MV-4-11 (cell line): ENCODE results near the gene SLC7A9.
A peak's percentile ranks its signal among the peaks of the same experiment; 100 is the strongest.
"Not testable (repeated sequence)": the region's sequence is repeated elsewhere in the genome, so short reads cannot be mapped to it uniquely, and the experiment has no call there.

ENCODE experiments used
- DNase-seq: peaks from one replicate; lab custom pipeline; 2025; lab: John Stamatoyannopoulos, UW

SLC7A9 gene

DNA sequence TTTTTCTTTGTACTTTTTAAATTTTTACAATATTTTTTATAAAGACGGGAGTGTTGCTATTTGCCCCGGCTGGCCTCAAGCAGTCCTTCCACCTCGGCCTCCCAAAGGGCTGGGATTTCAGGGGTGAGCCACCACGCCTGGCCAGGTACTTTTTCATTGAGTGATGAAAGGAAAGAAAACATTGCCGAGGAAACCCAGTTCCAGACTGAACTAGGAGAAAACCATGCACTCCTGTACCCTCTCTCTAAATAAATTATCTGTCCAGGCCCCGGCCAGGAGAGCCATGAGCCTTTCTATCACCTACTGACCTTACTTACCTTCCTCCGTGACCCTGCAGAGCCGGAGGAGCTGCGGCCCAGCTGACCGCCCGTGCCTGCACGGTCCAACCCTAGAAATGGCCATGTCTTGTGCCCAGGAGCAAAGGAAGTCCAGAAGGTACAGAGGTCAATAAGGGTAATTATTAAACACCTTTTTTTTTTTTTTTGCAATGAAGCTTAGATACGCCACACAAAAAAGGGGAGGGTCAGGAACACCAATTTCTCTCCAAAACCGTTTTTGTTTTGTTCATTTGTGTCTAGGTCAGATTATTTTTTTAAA is at the start of gene SLC7A9:
SLC7A9 (minus strand) TSS at position 399 of the 597 bp plus-strand sequence. CDS start 1,233 bp downstream, outside the sequence.
- DNase-seq: no peak

DNA sequence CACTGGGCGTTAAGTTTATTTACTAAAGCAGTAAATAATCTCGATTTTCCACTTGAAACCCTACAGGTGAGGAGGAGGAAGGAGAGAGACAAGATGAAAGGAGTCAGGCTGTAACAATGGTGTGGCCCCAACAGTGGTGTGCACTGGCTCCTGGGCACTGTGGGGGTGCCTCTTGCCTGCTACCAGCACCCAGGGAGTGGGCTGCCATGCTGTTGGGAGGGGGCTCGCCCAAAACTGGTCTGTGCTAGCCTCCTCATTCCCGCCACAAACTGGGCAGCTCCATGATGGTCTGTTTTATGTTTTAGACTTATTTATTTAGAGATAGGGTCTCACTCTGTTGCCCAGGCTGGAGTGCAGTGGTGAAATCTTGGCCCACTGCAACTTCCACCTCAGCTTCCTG is 49.8 kb upstream of the SLC7A9 start:
- DNase-seq: no peak

DNA sequence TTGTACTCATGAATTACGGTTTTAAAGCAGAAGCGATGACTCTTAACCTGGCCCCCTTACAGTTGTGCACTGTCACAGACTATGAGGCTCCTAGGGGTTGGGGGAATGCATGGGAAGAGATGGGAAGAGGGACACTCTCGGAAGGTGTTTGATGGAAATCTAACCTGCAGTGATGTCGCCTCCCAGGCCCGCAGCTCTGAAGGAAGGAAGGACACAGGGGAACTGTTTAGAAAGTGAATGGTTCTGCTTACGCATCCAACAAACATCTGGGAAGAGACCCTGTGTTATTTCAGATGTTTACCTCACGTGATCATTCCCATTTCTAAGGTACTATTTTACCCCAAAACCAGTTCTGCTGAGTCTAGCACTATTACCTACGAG is 48.0 kb upstream of the SLC7A9 start:
- DNase-seq: no peak

DNA sequence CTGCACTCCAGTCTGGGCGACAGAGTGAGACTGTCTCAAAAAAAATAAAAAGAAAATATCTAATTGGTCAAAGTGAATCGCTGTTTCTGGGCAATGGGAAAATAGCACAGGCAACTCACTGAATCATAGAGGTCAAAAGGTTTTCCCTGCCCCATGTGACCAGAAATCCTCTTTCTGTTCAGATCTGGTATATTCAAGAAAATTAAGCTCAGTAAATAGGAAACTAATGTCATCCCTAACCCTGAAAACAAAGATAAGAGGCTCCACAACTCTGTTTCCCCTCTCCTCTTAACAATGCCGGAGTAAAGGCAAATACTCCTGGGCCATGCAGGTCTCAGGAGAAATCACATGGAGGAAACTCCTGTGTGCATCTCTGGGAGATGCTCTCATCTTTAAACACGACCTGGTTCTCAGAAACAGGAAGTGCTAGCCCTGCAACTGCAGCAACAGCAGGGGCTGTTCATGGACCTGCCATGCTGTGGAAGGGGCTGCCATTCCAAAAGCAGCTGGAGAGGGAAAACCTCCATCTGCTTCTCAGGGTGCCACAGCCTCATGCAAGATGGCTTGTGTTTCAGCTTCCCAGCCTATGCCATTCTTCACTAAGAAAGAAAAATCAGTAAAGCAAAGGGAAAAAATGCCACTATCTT is 47.5 kb upstream of the SLC7A9 start:
- DNase-seq: peak; percentile 47

DNA sequence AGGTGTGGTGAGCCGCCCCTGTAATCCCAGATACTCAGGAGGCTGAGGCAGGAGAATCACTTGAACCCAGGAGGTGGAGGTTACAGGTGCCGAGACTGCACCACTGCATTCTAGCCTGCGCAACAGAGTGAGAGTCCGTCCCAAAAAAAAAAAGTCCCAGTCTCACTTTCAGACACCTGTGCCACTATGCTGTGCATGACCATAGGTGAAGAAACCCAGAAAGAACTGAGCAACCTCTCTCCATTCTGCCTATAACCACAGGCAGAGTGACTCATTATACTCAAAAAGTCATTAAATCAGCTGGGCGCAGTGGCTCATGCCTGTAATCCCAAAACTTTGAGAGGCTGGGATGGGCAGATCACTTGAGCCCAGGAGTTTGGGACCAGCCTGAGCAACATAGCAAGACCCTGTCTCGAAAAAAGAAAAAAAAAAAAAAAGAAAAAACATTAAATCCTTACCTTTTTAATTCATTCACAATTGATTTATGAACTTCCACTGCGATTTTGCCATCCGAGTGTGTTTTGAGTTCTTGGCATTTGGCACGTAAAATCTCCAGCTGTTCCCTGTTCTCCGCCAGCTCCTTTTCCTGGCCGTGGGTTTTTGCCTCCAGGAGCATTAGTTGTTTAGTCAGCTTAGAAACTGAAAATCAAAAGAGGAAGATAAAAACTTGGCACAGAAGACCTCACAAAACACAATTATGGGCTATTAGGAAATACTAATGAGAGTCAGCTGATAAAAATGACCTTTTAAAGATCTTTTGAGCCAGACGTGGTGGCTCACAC is 45.5 kb upstream of the SLC7A9 start:
- no peak for DNase-seq

DNA sequence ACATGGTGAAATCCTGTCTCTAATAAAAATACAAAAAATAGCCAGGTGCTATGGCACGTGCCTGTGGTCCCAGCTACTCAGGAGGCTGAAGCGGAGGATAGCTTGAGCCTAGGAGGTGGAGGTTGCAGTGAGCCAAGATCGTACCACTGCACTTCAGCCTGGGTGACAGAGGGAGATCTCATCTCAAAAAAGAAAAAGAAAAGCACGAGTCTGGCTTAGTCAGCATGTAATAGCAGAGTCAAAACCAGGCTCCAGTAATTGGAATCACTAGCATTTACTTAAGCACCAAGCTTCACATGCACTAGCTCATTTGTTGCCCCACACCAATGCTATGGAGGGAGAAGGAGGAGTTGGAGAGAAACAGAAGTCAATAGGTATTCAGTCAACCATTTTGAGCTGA is 41.9 kb upstream of the SLC7A9 start:
- DNase-seq: no peak

DNA sequence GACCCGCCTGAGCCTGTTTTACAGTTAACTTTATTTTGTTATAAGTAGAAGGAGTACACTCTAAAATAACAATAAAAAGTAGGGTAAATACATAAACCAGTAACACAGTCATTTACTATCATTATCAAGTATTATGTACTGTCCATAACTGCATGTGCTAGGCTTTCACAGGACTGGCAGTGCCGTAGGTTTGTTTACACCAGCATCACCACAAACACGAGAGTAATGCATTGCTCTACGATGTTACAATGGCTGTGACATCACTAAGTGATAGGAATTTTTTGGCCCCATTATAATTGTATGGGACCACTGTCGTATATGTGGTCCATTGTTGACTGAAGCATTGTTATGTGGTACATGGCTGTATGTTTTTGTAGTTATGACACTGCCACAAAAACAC is 41.3 kb upstream of the SLC7A9 start:
- no peak for DNase-seq

DNA sequence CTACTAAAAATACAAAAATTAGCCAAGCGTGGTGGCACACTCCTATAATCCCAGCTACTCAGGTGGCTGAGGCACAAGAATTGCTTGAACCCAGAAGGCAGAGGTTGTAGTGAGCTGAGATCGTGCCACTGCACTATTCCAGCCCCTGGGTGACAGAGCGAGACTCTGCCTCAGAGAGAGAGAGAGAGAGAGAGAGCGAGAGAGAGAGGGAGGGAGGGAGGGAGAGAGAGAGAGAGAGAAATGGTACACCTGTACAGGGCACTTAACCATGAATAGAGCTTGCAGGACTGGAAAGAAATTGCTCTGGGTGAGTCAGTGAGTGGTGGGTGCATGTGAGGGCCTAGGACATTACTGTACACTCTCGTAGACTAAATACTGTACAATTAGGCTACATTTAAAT is 40.5 kb upstream of the SLC7A9 start:
- DNase-seq: no peak

DNA sequence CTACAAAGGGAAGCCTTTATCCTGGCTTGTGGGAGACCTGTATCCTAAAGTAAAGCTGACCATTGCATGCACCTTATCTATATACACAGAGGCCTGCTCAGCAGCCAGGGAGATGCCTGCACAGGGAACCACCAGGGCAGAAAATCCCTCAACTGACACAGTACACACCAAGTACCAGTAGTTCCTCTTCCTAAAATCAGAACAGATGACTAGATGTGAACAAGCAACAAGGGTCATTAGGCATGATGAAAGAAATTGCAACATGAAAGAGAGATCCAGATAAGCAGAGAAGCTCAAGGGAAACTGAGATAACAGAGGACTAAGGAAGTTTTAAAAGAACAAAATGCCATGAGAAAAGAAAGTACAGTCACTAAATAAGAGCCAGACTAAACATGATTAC is 39.7 kb upstream of the SLC7A9 start:
- DNase-seq: peak; percentile 41

DNA sequence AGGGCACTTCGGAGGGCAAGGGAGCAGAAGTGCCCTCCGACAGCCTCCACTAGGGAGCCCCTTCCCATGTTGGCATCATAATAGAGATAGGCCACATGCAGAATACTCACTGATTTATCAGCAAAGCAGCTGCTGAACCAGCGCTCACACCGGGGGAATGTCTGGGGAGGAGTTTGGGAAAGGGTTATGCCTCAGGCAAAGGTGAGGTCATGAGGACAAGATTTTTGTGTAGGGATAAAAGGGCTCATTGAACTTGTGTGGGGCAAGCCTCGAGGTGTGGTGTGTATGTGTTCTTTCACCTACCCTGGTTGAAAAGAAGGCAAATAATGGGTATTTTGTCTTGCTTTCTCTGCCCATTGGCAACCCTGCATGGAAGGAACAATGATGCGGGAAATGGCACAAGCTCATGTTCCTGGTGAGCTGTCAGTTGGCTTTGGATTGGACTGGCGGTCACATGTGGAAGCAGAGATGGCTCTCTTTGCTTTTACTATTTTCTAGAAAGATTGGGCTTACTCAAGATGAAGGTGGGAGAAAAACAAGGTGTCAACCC is 39.1 kb upstream of the SLC7A9 start:
- DNase-seq: no peak

DNA sequence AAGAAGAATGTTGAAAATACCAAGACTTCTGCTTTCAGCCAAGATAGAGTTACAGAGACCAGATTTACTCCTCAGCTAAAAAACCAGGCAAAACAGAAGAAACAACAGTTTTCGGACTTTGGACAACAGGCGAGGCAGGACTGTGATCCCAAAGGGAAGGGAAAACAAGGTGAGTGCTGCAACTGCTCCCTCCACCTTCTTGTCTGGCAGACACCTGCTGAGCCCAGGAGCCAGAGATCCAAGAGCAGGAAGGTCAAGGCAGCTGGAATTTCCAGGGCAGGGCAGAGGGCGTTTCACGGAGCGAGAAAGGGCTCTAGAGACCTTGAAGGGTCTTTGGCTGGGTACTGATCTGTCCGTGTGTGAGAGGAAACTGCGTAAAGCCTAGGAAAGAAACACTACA is 32.9 kb upstream of the SLC7A9 start:
- no peak for DNase-seq

DNA sequence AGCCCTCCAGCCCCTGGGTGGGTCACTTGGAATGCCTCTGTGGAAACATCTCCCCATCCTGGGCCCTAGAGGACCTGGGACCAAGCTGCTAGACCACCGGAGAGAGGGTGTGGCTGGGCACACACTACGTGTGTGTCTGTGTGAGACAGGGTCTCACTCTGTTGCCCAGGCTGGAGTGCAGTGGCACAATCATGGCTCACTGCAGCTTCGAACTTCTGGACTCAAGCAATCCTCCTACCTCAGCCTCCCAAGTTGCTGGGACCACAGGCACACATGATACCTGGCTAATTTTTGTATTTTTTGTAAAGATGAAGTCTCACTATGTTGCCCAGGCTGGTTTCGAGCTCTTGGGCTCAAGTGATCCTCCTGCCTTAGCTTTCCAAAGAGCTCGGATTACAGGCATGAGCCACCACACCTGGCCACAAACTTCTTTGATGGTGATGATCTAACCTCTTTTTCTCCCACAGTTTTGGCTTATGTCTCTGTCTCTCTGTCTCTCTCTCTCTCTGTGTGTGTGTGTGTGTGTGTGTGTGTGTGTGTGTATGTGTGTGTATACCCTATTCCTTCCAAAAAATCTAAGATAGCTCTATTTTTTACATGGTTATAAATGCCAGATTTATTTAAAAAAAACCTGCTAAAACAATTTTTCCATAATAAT is 32.1 kb upstream of the SLC7A9 start:
- DNase-seq: no peak

DNA sequence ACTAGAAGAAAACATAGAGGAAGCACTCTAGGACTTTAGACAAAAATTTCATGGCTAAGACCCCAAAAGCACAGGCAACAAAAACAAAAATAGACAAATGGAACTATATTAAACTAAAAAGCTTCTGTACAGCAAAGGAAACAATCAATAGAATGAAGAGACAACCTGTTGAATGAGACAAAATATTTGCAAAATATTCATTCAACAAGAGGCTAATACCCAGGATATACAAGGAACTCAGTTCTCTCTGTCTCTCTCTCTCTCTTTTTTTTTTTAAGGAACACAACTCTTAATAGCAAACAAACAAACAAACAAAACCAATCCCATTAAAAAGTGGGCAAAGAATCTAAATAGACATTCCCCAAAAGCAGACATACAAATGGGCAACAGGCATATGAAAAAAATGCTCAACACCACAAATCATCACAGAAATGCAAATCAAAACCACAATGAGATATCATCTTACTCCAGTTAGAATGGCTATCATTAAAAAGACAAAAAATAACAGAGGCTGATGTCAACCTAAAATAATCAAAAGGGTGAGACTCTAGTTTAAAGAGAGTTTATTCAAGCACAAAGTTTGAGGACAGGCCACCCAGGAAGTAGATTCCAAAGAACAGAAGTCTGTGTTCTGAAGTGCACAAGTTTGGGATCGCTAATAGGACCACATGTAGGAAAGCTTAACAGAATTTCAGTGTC is 27.1 kb upstream of the SLC7A9 start:
- no peak for DNase-seq

DNA sequence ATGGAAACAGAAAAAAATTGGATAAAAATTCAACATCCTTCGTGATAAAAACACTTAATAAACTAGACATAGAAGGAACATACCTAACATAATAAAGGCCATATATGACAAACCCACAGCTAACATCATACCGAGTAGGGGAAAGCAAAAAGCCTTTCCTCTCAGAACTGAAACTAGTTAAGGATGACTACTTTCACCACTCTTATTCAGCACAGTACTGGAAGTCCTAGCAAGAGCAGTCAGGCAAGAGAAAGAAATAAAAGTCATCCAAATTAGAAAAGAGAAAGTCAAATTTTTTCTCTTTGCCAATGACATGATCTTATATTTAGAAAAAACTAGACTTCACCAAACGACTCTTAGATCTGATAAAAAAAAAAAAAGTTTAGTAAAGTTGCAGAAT is 25.8 kb upstream of the SLC7A9 start:
- no peak for DNase-seq

DNA sequence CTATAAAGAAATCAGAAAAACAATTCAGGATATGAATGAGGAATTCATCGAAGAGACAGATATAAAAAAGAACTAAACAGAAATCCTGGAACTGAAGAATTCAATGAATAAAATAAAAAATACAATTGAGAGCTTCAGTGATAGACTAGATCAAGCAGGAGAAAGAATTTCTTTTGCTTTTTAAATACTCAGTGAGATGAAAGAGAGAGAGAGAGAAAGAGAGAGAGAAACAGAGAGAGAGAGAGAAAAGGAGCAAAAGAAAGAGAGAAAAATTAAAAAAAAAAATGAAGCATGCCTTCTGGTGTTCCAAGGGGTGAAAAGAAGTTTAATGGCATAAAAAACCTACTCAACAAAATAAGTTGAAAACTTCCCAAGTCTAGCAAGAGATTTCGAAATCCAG is 22.0 kb upstream of the SLC7A9 start:
- DNase-seq: no peak

DNA sequence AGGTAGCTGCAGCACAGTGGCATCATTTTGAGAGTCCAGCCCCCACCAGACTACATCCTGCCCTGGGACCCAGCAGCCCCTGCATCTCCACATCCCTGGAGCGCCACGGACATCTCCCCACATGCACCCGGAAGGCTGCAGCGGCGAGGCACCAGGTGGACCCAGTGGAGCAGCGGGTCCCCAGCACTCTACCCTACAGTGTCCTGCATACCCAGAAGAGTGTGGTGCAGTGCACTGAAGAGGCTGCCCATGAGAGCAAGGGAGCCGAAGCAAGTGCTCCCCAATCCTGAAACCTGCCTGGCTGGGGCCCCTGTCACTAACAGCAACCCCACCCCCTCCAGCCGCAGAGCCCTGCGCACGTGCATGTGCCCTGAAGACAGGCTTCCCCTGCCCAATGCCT is 21.3 kb upstream of the SLC7A9 start:
- no peak for DNase-seq

DNA sequence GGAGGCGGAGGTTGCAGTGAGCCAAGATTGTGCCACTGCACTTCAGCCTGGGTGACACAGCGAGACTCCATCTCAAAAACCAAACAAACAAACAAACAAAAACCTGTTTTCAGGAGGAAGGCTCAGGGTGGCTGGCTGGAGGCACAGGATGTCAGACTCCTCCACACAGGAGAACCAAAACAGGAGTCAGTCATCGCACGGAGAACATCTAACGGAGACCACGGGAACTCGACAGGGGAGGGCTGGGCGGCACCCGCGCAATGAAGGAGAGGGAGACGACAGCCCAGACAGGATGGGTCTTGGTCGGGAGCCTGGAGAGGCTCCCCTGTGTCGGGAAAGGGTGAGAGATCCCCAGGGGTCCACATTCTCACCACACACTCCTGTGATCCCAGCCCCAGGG is 20.8 kb upstream of the SLC7A9 start:
- no peak for DNase-seq

DNA sequence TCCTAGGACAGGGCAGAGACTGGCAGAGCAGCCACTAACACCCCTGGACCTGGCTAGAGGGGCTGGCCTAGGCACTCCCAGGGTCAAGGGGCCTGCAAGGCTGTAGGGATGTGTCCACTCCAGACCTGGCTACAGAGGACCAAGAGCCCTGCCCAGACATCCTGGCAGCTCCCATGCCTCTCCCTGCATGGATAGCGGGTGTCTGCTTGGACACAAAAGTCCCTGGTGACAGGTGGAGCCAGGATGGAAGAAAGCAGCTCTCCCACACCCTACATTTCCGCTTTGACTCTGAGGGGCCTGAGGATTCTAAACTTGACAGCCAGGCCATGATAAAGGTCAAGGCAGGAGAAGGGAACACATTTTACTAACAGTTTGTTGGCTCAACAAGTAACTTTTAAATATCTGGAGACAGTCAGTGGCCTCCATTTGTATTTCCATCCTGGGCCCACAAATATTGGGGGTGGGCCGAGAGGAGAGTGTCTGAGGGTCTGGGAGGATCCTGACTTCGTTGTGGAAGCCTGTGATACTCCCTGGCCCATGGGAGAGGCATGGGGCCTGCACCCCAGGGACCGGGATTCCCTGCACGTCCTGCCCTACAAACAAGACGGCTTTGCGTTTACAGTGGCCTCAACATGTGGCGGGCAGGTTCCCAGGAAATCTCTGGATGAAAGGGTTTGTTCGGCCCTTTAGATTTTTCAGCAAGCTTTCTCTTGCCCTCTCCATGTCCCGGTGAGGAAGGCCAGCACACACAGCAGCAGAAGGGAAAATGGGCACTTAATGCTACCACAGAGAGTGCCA is 19.8 kb upstream of the SLC7A9 start:
- DNase-seq: no peak

DNA sequence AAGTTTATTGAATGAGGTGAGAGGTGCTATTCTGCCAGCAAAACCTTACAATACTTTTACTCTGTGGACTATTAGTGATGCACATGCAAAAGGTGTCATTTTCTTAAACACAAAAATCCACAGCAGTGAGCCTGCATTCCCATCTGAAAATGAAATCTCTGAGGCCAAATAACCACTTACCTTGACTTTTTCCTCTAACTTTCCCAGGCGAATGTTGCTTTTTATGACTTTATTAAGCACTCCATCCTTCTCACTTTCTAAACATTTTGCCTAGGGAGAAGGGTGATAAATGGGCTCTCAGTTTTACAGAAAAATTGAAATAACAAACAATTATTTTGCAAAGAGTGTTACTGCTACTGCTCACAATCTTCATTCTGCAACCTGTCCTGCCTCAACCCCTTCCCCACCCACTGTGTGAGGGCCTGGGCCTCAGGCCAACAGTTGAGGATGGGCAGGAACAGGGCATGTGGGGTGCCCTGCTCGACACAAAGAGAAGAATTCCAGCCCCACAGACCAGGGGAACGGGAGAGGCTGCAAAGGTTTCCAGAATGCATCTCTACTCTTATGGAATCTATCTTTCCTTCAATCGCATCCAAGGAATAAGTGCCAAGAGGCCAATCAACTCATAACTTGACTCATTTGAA is 18.1 kb upstream of the SLC7A9 start:
- no peak for DNase-seq

DNA sequence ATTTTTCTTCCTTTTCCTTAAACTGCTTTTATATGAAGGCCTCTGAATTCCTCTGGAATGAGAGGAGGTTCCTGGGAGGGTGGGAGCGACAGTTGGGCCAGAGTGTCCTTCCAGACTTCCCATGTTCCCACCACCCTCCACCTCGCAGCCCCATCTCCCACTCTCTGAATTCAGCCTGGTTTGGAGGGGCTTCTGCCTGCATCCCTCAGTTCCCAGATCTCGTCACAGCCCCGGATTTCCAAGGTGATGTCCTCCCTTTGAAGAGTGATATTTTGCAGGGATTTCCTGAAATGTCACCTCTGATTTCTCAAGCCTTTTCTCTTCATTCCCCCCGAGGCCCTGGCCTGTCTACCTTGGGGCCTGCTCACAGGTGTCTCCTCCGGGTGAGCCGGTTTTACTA is 16.7 kb upstream of the SLC7A9 start:
- DNase-seq: no peak

DNA sequence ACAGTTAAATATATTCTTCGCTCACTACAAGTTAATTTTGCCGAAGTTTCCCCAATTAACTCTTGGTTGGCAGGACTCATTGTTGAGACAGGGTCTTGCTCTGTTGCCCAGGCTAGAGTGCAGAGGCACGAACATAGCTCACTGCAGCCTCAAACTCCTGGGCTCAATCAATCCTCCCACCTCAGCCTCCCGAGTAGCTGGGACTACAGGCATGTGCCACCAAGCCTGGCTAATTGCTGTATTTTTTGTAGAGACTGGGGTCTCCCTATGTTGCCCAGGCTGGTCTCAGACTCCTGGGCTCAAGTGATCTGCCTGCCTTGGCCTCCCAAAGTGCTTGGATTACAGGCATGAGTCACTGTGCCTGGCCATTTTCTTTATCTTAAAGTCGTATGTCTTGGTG is 15.7 kb upstream of the SLC7A9 start:
- not testable (repeated sequence) for DNase-seq
